ENCODE results near the gene DCAKD.

The DCAKD gene

GRCh38 chr17:45087504-45087975, 36.1 kb upstream of the DCAKD start:
- CTCF ChIA-PET: no interaction called here
- DNase-seq (ENCODE audit: extremely low spot score): no peak
- TF ChIP-seq FOXM1 (IDR thresholded peaks at IDR 0.05; ENCODE audit: borderline replicate concordance): no peak
- no peak for TF ChIP-seq FOXA1 (IDR thresholded peaks at IDR 0.05)
- TF ChIP-seq FOXK2 (IDR thresholded peaks at IDR 0.05): no peak
- TF ChIP-seq ZNF384 (IDR thresholded peaks at IDR 0.05): no peak
- TF ChIP-seq BHLHE40 (IDR thresholded peaks at IDR 0.05; ENCODE audit: borderline replicate concordance): no peak
- no peak for TF ChIP-seq SUZ12 (IDR thresholded peaks at IDR 0.05)
- TF ChIP-seq SP1 (IDR thresholded peaks at IDR 0.05): no peak
- no peak for TF ChIP-seq CTBP1 (IDR thresholded peaks at IDR 0.05; ENCODE audit: borderline replicate concordance)
- no peak for TF ChIP-seq NFRKB (IDR thresholded peaks at IDR 0.05)
- no peak for TF ChIP-seq LEF1 (IDR thresholded peaks at IDR 0.05; ENCODE audit: borderline replicate concordance)
- TF ChIP-seq HDGF (IDR thresholded peaks at IDR 0.05; ENCODE audit: borderline replicate concordance): no peak
- no peak for TF ChIP-seq L3MBTL2 (conservative IDR thresholded peaks at IDR 0.05)
- no peak for TF ChIP-seq PKNOX1 (IDR thresholded peaks at IDR 0.05)
- no peak for TF ChIP-seq ARNT (IDR thresholded peaks at IDR 0.05)
- TF ChIP-seq ELF4 (IDR thresholded peaks at IDR 0.05): no peak
- TF ChIP-seq TARDBP (IDR thresholded peaks at IDR 0.05): no peak
- POLR2A ChIA-PET: no interaction called here

DNA sequence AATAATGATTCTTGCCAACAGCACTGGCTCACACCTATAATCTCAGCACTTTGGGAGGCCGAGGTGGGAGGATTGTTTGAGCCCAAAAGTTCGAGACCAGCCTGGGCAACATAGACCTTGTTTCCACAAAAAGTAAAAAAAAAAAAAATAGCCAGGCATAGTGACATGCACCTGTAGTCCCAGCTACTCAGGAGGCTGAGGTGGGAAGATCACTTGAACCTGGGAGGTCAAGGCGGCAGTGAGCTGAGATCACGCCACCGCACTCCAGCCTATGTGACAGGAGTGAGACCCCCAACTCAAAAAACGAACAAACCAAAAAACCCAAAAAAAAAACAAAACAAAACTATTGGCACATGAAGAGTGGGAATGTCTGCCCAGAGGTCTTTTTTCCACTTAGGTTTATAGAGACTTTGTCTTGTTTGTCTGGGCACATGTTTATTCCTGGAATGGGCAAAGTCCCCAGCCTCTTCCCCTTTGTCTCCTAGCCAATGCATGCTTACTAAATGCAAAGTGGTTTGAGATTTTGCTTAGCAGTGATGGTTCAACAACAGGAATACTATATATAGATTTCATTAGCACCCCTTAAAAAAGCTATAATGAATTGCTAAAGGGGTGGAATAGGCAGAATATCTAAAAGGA, 35.6 kb upstream of the DCAKD start:
- CTCF ChIA-PET: interaction anchor here (1.4 kb wide), 1 partner anchor 12 kb away, joined by 4 read pairs; no protein-coding TSS in a partner anchor
- no peak for DNase-seq (ENCODE audit: extremely low spot score)
- TF ChIP-seq L3MBTL2 (conservative IDR thresholded peaks at IDR 0.05): no peak
- TF ChIP-seq HDGF (IDR thresholded peaks at IDR 0.05; ENCODE audit: borderline replicate concordance): no peak
- TF ChIP-seq FOXM1 (IDR thresholded peaks at IDR 0.05; ENCODE audit: borderline replicate concordance): no peak
- no peak for TF ChIP-seq LEF1 (IDR thresholded peaks at IDR 0.05; ENCODE audit: borderline replicate concordance)
- no peak for TF ChIP-seq FOXK2 (IDR thresholded peaks at IDR 0.05)
- no peak for TF ChIP-seq ELF4 (IDR thresholded peaks at IDR 0.05)
- TF ChIP-seq ARNT (IDR thresholded peaks at IDR 0.05): no peak
- no peak for TF ChIP-seq TARDBP (IDR thresholded peaks at IDR 0.05)
- TF ChIP-seq SUZ12 (IDR thresholded peaks at IDR 0.05): no peak
- TF ChIP-seq SP1 (IDR thresholded peaks at IDR 0.05): no peak
- POLR2A ChIA-PET: no interaction called here

- POLR2A ChIA-PET: interaction anchor here (1.3 kb wide), 1 partner anchor 49 kb away, joined by 3 read pairs; the partner anchor contains the start of gene ACBD4
- no peak for DNase-seq (ENCODE audit: extremely low spot score)
- no peak for TF ChIP-seq TARDBP (IDR thresholded peaks at IDR 0.05)
- TF ChIP-seq NFRKB (IDR thresholded peaks at IDR 0.05): no peak
- no peak for TF ChIP-seq SP1 (IDR thresholded peaks at IDR 0.05)
- no peak for TF ChIP-seq BHLHE40 (IDR thresholded peaks at IDR 0.05; ENCODE audit: borderline replicate concordance)
- no peak for TF ChIP-seq L3MBTL2 (conservative IDR thresholded peaks at IDR 0.05)
- no peak for TF ChIP-seq ELF4 (IDR thresholded peaks at IDR 0.05)
- no peak for TF ChIP-seq PKNOX1 (IDR thresholded peaks at IDR 0.05)
- TF ChIP-seq HDGF (IDR thresholded peaks at IDR 0.05; ENCODE audit: borderline replicate concordance): no peak
- no peak for TF ChIP-seq ARNT (IDR thresholded peaks at IDR 0.05)
- TF ChIP-seq ZNF384 (IDR thresholded peaks at IDR 0.05): no peak
- no peak for TF ChIP-seq SUZ12 (IDR thresholded peaks at IDR 0.05)
- no peak for TF ChIP-seq FOXA1 (IDR thresholded peaks at IDR 0.05)
- no peak for TF ChIP-seq FOXK2 (IDR thresholded peaks at IDR 0.05)
- TF ChIP-seq CTBP1 (IDR thresholded peaks at IDR 0.05; ENCODE audit: borderline replicate concordance): no peak
- no peak for TF ChIP-seq FOXM1 (IDR thresholded peaks at IDR 0.05; ENCODE audit: borderline replicate concordance)
- TF ChIP-seq LEF1 (IDR thresholded peaks at IDR 0.05; ENCODE audit: borderline replicate concordance): no peak
- CTCF ChIA-PET: interaction anchor here (1.4 kb wide), 1 partner anchor 12 kb away, joined by 4 read pairs; no protein-coding TSS in a partner anchor
These were observed 35.0 kb upstream of the DCAKD start for GRCh38 chr17:45086391-45086790.

GRCh38 chr17:45081047-45081703, 29.7 kb upstream of the DCAKD start:
- POLR2A ChIA-PET: no interaction called here
- CTCF ChIA-PET: interaction anchor here (0.8 kb wide), 1 partner anchor 54 kb away, joined by 3 read pairs; the partner anchor contains the start of gene ACBD4

GRCh38 chr17:45077643-45078042, 26.2 kb upstream of the DCAKD start:
- POLR2A ChIA-PET: interaction anchor here (1.8 kb wide), 1 partner anchor 17 kb away, joined by 7 read pairs; the partner anchor contains the start of gene NMT1
- TF ChIP-seq FOXA1 (IDR thresholded peaks at IDR 0.05) (no peak), TARDBP (IDR thresholded peaks at IDR 0.05) (no peak), SP1 (IDR thresholded peaks at IDR 0.05) (no peak), L3MBTL2 (conservative IDR thresholded peaks at IDR 0.05) (no peak), FOXK2 (IDR thresholded peaks at IDR 0.05) (no peak), FOXM1 (IDR thresholded peaks at IDR 0.05; ENCODE audit: borderline replicate concordance) (no peak), ARNT (IDR thresholded peaks at IDR 0.05) (no peak), LEF1 (IDR thresholded peaks at IDR 0.05; ENCODE audit: borderline replicate concordance) (no peak), SUZ12 (IDR thresholded peaks at IDR 0.05) (no peak), ZNF384 (IDR thresholded peaks at IDR 0.05) (no peak), PKNOX1 (IDR thresholded peaks at IDR 0.05) (no peak), NFRKB (IDR thresholded peaks at IDR 0.05) (no peak), BHLHE40 (IDR thresholded peaks at IDR 0.05; ENCODE audit: borderline replicate concordance) (no peak), CTBP1 (IDR thresholded peaks at IDR 0.05; ENCODE audit: borderline replicate concordance) (no peak), HDGF (IDR thresholded peaks at IDR 0.05; ENCODE audit: borderline replicate concordance) (no peak), ELF4 (IDR thresholded peaks at IDR 0.05) (no peak)
- CTCF ChIA-PET: no interaction called here
- DNase-seq (ENCODE audit: extremely low spot score): no peak

More at GRCh38 chr17:45081047-45081703, 29.7 kb upstream of the DCAKD start:
- no peak for DNase-seq (ENCODE audit: extremely low spot score)
- TF ChIP-seq HDGF (IDR thresholded peaks at IDR 0.05; ENCODE audit: borderline replicate concordance) (no peak), L3MBTL2 (conservative IDR thresholded peaks at IDR 0.05) (no peak), SUZ12 (IDR thresholded peaks at IDR 0.05) (no peak), NFRKB (IDR thresholded peaks at IDR 0.05) (no peak), CTBP1 (IDR thresholded peaks at IDR 0.05; ENCODE audit: borderline replicate concordance) (no peak), ELF4 (IDR thresholded peaks at IDR 0.05) (no peak), BHLHE40 (IDR thresholded peaks at IDR 0.05; ENCODE audit: borderline replicate concordance) (no peak), ARNT (IDR thresholded peaks at IDR 0.05) (no peak), TARDBP (IDR thresholded peaks at IDR 0.05) (no peak), FOXK2 (IDR thresholded peaks at IDR 0.05) (no peak), ZNF384 (IDR thresholded peaks at IDR 0.05) (no peak)

All from HEK293T (cell line).